ENCODE measurements around the gene TMEM87B. TPM values are rescaled to one million over a fixed set of nuclear protein-coding genes. Genes with fewer than 3 reads are reported as not detected.

The TMEM87B gene
- total and polyA plus RNA-seq, 2 of the 8 experiments (the other 6 are each of a cell fraction or from before 2014, with no cell fraction given): 7.2 to 9.0 TPM

GRCh38 chr2:112061840-112062239 is 6.8 kb downstream of the TMEM87B start (continued):
- TF ChIP-seq CHD7 (IDR thresholded peaks at IDR 0.05; ENCODE audit: insufficient replicate concordance, low read length) (no peak), JUN (IDR thresholded peaks at IDR 0.05; ENCODE audit: low read depth, low read length) (no peak), ASH2L (IDR thresholded peaks at IDR 0.05; ENCODE audit: low read length) (no peak), CTCF (IDR thresholded peaks at IDR 0.05; ENCODE audit: control extremely low read depth in 1 of 3, insufficient read depth in 1 of 3, low read depth in 1 of 3, low read length in 3 of 3) (no peak), USF2 (IDR thresholded peaks at IDR 0.05; ENCODE audit: low read length) (no peak), CBX8 (IDR thresholded peaks at IDR 0.05; ENCODE audit: borderline replicate concordance, low read depth, low read length) (no peak)

Data from H1 (cell line).